Keratinocyte (primary cell): ENCODE measurements around the gene SIPA1L2. TPM values are rescaled to one million over a fixed set of nuclear protein-coding genes. Genes with fewer than 3 reads are reported as not detected.

Experiments
- DNase-seq: peaks from one replicate; pipeline ENCODE4 v3.0.0-alpha.2; 2011; ENCODE audit warnings: low read depth, missing footprints, low spot score
- FAIRE-seq: peaks from 2 replicates; lab custom pipeline; 2011; peaks lifted over from hg19 to GRCh38; lab: Jason Lieb, UNC
- H2AFZ ChIP-seq: 2 replicates; pipeline ENCODE4 v1.6.0; 2012; ENCODE audit warnings: low read length, control low read depth, inconsistent platforms; ENCODE audit not compliant: control insufficient read depth
- H3K27ac ChIP-seq: 2 replicates; pipeline ENCODE4 v1.5.1; 2011; ENCODE audit warnings: low read length; ENCODE audit not compliant: control insufficient read depth, insufficient read depth
- H3K27me3 ChIP-seq: 3 replicates; pipeline ENCODE4 v1.6.0; 2011; ENCODE audit warnings: low read length; ENCODE audit not compliant: control insufficient read depth, insufficient read depth; ENCODE audit errors: extremely low read depth
- H3K36me3 ChIP-seq, 2 experiments: 2 replicates in 1 of 2; 3 replicates in 1 of 2; pipeline ENCODE4 v1.5.1; 2011; ENCODE audit warnings: low read length in 2 of 2, mild to moderate bottlenecking in 1 of 2; ENCODE audit not compliant: control insufficient read depth in 2 of 2, insufficient read depth in 2 of 2; ENCODE audit errors: extremely low read depth in 1 of 2
- H3K4me1 ChIP-seq: 3 replicates; pipeline ENCODE4 v1.5.1; 2011; ENCODE audit warnings: low read length; ENCODE audit not compliant: control insufficient read depth, insufficient read depth; ENCODE audit errors: extremely low read depth
- H3K4me2 ChIP-seq: 3 replicates; pipeline ENCODE4 v1.6.0; 2011; ENCODE audit warnings: low read depth, low read length; ENCODE audit not compliant: control insufficient read depth, insufficient read depth; ENCODE audit errors: extremely low read depth
- H3K4me3 ChIP-seq, 3 experiments: fragments of 200-600 bp in 1 of 3; sonication (generic) in 1 of 3; 2 replicates in 2 of 3; 3 replicates in 1 of 3; pipeline ENCODE4 v1.5.1; 2011 to 2016; ENCODE audit warnings: low read length in 3 of 3, mild to moderate bottlenecking in 3 of 3, control low read depth in 2 of 3, inconsistent platforms in 1 of 3, low read depth in 1 of 3, mixed read lengths in 1 of 3, mixed run types in 1 of 3, moderate library complexity in 1 of 3; ENCODE audit not compliant: control insufficient read depth in 2 of 3, insufficient read depth in 2 of 3; ENCODE audit errors: extremely low read depth in 1 of 3
- H3K79me2 ChIP-seq: 2 replicates; pipeline ENCODE4 v1.6.0; 2012; ENCODE audit warnings: low read length; ENCODE audit not compliant: control insufficient read depth, insufficient read depth
- H3K9ac ChIP-seq: 3 replicates; pipeline ENCODE4 v1.6.0; 2011; ENCODE audit warnings: low read length; ENCODE audit not compliant: control insufficient read depth, insufficient read depth; ENCODE audit errors: extremely low read depth
- H3K9me1 ChIP-seq: 3 replicates; pipeline ENCODE4 v1.6.0; 2011; ENCODE audit warnings: low read length; ENCODE audit not compliant: control insufficient read depth, insufficient read depth; ENCODE audit errors: extremely low read depth
- H3K9me3 ChIP-seq: 2 replicates; pipeline ENCODE4 v1.5.1; 2012; ENCODE audit warnings: low read depth, low read length; ENCODE audit not compliant: control insufficient read depth
- H4K20me1 ChIP-seq: 3 replicates; pipeline ENCODE4 v1.6.0; 2011; ENCODE audit warnings: low read length; ENCODE audit not compliant: control insufficient read depth, insufficient read depth; ENCODE audit errors: extremely low read depth
- CTCF ChIP-seq, 3 experiments: IDR thresholded peaks in 1 of 3; conservative IDR thresholded peaks in 1 of 3; optimal IDR thresholded peaks in 1 of 3; 2 replicates in 2 of 3; 3 replicates in 1 of 3; pipeline versions ENCODE3 to v1.5.1; 2011; ENCODE audit warnings: low read length in 3 of 3, mild to moderate bottlenecking in 3 of 3, moderate library complexity in 2 of 3, control low read depth in 1 of 3, inconsistent platforms in 1 of 3; ENCODE audit not compliant: insufficient read depth in 2 of 3; ENCODE audit errors: extremely low read depth in 1 of 3
- EZH2 ChIP-seq: IDR thresholded peaks from one replicate; pipeline ENCODE4 v1.6.1; 2012; ENCODE audit warnings: inconsistent platforms, mild to moderate bottlenecking, low read length, moderate library complexity
- dilution Hi-C: fragments of 300-500 bp; cut with MboI; formaldehyde crosslinking; loops from one replicate; pipeline ENCODE4 v1.7.0; 2020; ENCODE audit warnings: low sequenced_read_pairs; ENCODE audit not compliant: extremely low pct_ligation_motif_present
- polyA plus RNA-seq, 5 experiments: library from polyadenylated mRNA; depleted of rRNA in 3 of 5; stranded (reverse) in 3 of 5; stranded (forward) in 1 of 5; unstranded in 1 of 5; fragments of >200 nt; gene quantifications; 1 replicate in 1 of 5; 2 replicates in 3 of 5; 3 replicates in 1 of 5; pipeline versions ENCODE4 v1.2.1 to v1.2.3, GENCODE V29; 2011 to 2012; ENCODE audit warnings: missing spikeins in 2 of 5, low read depth in 1 of 5, low replicate concordance in 1 of 5

The SIPA1L2 gene
- polyA plus RNA-seq, 1 donor (not counting 4 experiments of a cell fraction or from before 2014, with no cell fraction given): 2.1 TPM

- DNase-seq (no peak), FAIRE-seq (no peak)
- no peak overlapping the region for H3K4me2 ChIP-seq
- no peaks in the 10 kb centered on the region for H3K9me1 ChIP-seq
- dilution Hi-C loops: no loop called here
- no peak overlapping the region for H3K4me3 ChIP-seq
- H2AFZ ChIP-seq: no peak overlapping the region
- no peaks in the 10 kb centered on the region for H3K79me2 ChIP-seq
- no peak for TF ChIP-seq EZH2
- TF ChIP-seq CTCF (optimal IDR thresholded peaks at IDR 0.05 in 1 of 3, IDR thresholded peaks at IDR 0.05 in 1 of 3, conservative IDR thresholded peaks at IDR 0.05 in 1 of 3; ENCODE audit: extremely low read depth in 1 of 3, insufficient read depth in 2 of 3, low read length in 3 of 3): no peak
- H3K9me3 ChIP-seq: no peaks in the 10 kb centered on the region
- H3K4me1 ChIP-seq: peaks cover 5% of the 10 kb centered on the region
- H3K27me3 ChIP-seq: no peaks in the 10 kb centered on the region
- H3K9ac ChIP-seq: no peak overlapping the region
- H4K20me1 ChIP-seq: no peaks in the 10 kb centered on the region
- no peaks in the 10 kb centered on the region for H3K36me3 ChIP-seq
- H3K27ac ChIP-seq: no peak overlapping the region
Measured at GRCh38 chr1:232610192-232610901, 19.6 kb downstream of the SIPA1L2 start.

GRCh38 chr1:232608427-232608826 lies 21.5 kb downstream of the SIPA1L2 start:
- DNase-seq: no peak
- no peaks in the 10 kb centered on the region for H3K4me1 ChIP-seq
- no peaks in the 10 kb centered on the region for H4K20me1 ChIP-seq
- H3K27ac ChIP-seq: no peak overlapping the region
- H2AFZ ChIP-seq: no peak overlapping the region
- no peak overlapping the region for H3K4me3 ChIP-seq
- H3K36me3 ChIP-seq: no peaks in the 10 kb centered on the region
- no peaks in the 10 kb centered on the region for H3K9me1 ChIP-seq
- TF ChIP-seq CTCF (optimal IDR thresholded peaks at IDR 0.05 in 1 of 3, IDR thresholded peaks at IDR 0.05 in 1 of 3, conservative IDR thresholded peaks at IDR 0.05 in 1 of 3; ENCODE audit: extremely low read depth in 1 of 3, insufficient read depth in 2 of 3, low read length in 3 of 3) (no peak), EZH2 (no peak)
- H3K27me3 ChIP-seq: no peaks in the 10 kb centered on the region
- no peaks in the 10 kb centered on the region for H3K9me3 ChIP-seq
- dilution Hi-C loops: no loop called here
- FAIRE-seq: no peak
- no peak overlapping the region for H3K4me2 ChIP-seq
- no peak overlapping the region for H3K9ac ChIP-seq
- no peaks in the 10 kb centered on the region for H3K79me2 ChIP-seq
